ENCODE results near the gene ZBTB3. TPM values are rescaled to one million over a fixed set of nuclear protein-coding genes. Genes with fewer than 3 reads are reported as not detected.

The ZBTB3 gene
- total RNA-seq, 4 donors from 2014 or later = 5.3 to 7.3 (median 5.8) TPM

DNA sequence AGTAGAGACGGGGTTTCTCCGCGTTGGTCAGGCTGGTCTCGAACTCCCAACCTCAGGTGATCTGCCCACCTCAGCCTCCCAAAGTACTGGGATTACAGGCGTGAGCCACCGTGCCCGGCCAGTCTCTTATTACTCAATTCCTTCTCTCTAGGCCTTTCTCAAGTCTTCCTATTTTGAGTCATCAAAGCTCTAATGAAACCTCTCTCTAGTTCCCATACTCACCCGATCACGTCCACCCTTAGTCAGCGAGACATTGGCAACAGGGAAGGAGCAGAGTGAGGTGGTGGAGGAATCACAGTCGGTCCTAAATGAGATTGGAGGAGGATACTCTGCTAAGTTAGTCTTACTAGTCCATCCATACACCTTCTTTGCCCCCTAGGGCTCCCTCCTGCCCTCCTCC is 51.7 kb downstream of the ZBTB3 start:
- no peak for ATAC-seq (ENCODE audit: low FRiP score)

More for the DNA sequence above, 51.7 kb downstream of the ZBTB3 start:
- DNase-seq (ENCODE audit: low spot score) = no peak
- TF ChIP-seq, protein P1, sequence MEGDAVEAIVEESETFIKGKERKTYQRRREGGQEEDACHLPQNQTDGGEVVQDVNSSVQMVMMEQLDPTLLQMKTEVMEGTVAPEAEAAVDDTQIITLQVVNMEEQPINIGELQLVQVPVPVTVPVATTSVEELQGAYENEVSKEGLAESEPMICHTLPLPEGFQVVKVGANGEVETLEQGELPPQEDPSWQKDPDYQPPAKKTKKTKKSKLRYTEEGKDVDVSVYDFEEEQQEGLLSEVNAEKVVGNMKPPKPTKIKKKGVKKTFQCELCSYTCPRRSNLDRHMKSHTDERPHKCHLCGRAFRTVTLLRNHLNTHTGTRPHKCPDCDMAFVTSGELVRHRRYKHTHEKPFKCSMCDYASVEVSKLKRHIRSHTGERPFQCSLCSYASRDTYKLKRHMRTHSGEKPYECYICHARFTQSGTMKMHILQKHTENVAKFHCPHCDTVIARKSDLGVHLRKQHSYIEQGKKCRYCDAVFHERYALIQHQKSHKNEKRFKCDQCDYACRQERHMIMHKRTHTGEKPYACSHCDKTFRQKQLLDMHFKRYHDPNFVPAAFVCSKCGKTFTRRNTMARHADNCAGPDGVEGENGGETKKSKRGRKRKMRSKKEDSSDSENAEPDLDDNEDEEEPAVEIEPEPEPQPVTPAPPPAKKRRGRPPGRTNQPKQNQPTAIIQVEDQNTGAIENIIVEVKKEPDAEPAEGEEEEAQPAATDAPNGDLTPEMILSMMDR (IDR thresholded peaks at IDR 0.05) = no peak

Small RNA genes within 50 kb of the gene (small RNA-seq; reads per million reads assigned to genes)
- gene MIR6514 = not detected

Other genes starting within 250 kb of the ZBTB3 start
- gene AHNAK, start 207.4 kb downstream of the ZBTB3 start, total RNA-seq = 1,000 to 10,000 TPM in 3 of 4 donors, 100 to 1,000 TPM in 1; 874 to 1,336 (median 1,047) TPM
- 1,000 to 10,000 TPM; 1,194 to 1,561 (median 1,267) TPM for gene EEF1G, start 180.3 kb downstream of the ZBTB3 start, total RNA-seq
- gene TUT1, start 162.6 kb downstream of the ZBTB3 start, total RNA-seq = 10 to 100 TPM in 3 of 4 donors, 1 to 10 TPM in 1; 7.9 to 11.0 (median 10.5) TPM
- gene MTA2, start 152.3 kb downstream of the ZBTB3 start, total RNA-seq = 100 to 1,000 TPM in 2 of 4 donors, 10 to 100 TPM in 2; 77.1 to 172 (median 89.6) TPM
- gene EML3, start 141.4 kb downstream of the ZBTB3 start, total RNA-seq = 10 to 100 TPM; 40.7 to 68.6 (median 52.0) TPM
- gene ROM1, start 140.9 kb downstream of the ZBTB3 start, total RNA-seq = 10 to 100 TPM in 3 of 4 donors, 1 to 10 TPM in 1; 7.9 to 12.7 (median 11.4) TPM
- 10 to 100 TPM; 18.8 to 40.7 (median 23.2) TPM for gene B3GAT3, start 132.2 kb downstream of the ZBTB3 start, total RNA-seq
- gene GANAB, start 107.5 kb downstream of the ZBTB3 start, total RNA-seq = 100 to 1,000 TPM; 108 to 166 (median 128) TPM
- gene INTS5, start 100.9 kb downstream of the ZBTB3 start, total RNA-seq = 10 to 100 TPM; 11.9 to 27.7 (median 17.2) TPM
- gene C11orf98, start 89.0 kb downstream of the ZBTB3 start, total RNA-seq = 10 to 100 TPM; 18.3 to 42.9 (median 33.3) TPM
- gene CSKMT, start 88.8 kb downstream of the ZBTB3 start, total RNA-seq = 10 to 100 TPM in 1 of 4 donors, 1 to 10 TPM in 3; 2.8 to 18.4 (median 7.0) TPM
- 1 to 10 TPM; 7.3 to 9.9 (median 8.2) TPM for gene UQCC3, start 82.5 kb downstream of the ZBTB3 start, total RNA-seq
- 1 to 10 TPM; 3.0 to 6.8 (median 5.7) TPM for gene LBHD1, start 81.9 kb downstream of the ZBTB3 start, total RNA-seq
- gene UBXN1, start 75.1 kb downstream of the ZBTB3 start, total RNA-seq = 100 to 1,000 TPM; 135 to 196 (median 167) TPM
- gene LRRN4CL, start 64.6 kb downstream of the ZBTB3 start, total RNA-seq = 10 to 100 TPM; 30.9 to 49.3 (median 44.5) TPM
- gene BSCL2, start 46.7 kb downstream of the ZBTB3 start, total RNA-seq = 10 to 100 TPM; 37.1 to 51.2 (median 48.2) TPM
- gene GNG3, start 46.5 kb downstream of the ZBTB3 start, total RNA-seq = not detected
- 10 to 100 TPM; 10.7 to 42.6 (median 25.2) TPM for gene HNRNPUL2, start 26.7 kb downstream of the ZBTB3 start, total RNA-seq
- 10 to 100 TPM; 13.8 to 24.4 (median 19.0) TPM for gene TTC9C, start 25.7 kb downstream of the ZBTB3 start, total RNA-seq
- 10 to 100 TPM; 37.9 to 57.9 (median 50.5) TPM for gene POLR2G, start 7.4 kb upstream of the ZBTB3 start, total RNA-seq
- 10 to 100 TPM; 11.7 to 20.3 (median 14.9) TPM for gene TAF6L, start 17.2 kb upstream of the ZBTB3 start, total RNA-seq
- 10 to 100 TPM; 36.4 to 69.7 (median 57.1) TPM for gene TMEM179B, start 33.2 kb upstream of the ZBTB3 start, total RNA-seq
- gene TMEM223, start 37.8 kb upstream of the ZBTB3 start, total RNA-seq = 10 to 100 TPM; 20.8 to 45.1 (median 30.3) TPM
- 100 to 1,000 TPM in 1 of 4 donors, 10 to 100 TPM in 3; 51.9 to 101 (median 78.3) TPM for gene NXF1, start 51.3 kb upstream of the ZBTB3 start, total RNA-seq
- gene STX5, start 77.9 kb upstream of the ZBTB3 start, total RNA-seq = 10 to 100 TPM; 32.2 to 43.1 (median 37.4) TPM
- gene TEX54, start 78.7 kb upstream of the ZBTB3 start, total RNA-seq = not detected
- 100 to 1,000 TPM in 1 of 4 donors, 10 to 100 TPM in 3; 32.3 to 138 (median 40.8) TPM for gene WDR74, start 85.4 kb upstream of the ZBTB3 start, total RNA-seq
- 100 to 1,000 TPM; 110 to 239 (median 191) TPM for gene SLC3A2, start 126.7 kb upstream of the ZBTB3 start, total RNA-seq
- not detected for gene CHRM1, start 167.2 kb upstream of the ZBTB3 start, total RNA-seq
- not detected for gene SLC22A6, start 230.8 kb upstream of the ZBTB3 start, total RNA-seq